HG03060 (cell line): ENCODE results near the gene PDRG1.
"Not testable (repeated sequence)": the region's sequence is repeated elsewhere in the genome, so short reads cannot be mapped to it uniquely, and the experiment has no call there.

Experiments used
- ATAC-seq: cut with Tn5 transposase; IDR thresholded peaks from one replicate; pipeline ENCODE4 v1.9.1; 2021; ENCODE audit warnings: low read depth, moderate number of reproducible peaks; ENCODE audit not compliant: unreplicated experiment

PDRG1 gene

DNA sequence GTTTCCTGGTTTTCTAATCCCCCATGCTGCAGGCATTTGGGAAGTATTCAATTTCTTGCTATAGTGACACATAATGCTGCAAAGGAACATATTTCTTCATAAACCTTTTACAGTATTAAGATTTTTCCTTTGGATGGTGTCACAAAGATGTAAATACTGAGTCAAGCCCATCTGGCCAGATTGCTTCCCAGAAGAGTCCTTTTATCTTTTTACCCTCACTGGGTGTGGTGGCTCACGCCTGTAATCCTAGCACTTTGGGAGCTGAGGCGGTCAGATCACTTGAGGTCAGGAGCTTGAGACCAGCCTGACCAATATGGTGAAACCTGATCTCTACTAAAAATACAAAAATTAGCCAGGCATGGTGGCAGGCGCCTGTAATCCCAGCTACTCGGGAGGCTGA lies 22.2 kb downstream of the PDRG1 start:
- not testable (repeated sequence) for ATAC-seq

DNA sequence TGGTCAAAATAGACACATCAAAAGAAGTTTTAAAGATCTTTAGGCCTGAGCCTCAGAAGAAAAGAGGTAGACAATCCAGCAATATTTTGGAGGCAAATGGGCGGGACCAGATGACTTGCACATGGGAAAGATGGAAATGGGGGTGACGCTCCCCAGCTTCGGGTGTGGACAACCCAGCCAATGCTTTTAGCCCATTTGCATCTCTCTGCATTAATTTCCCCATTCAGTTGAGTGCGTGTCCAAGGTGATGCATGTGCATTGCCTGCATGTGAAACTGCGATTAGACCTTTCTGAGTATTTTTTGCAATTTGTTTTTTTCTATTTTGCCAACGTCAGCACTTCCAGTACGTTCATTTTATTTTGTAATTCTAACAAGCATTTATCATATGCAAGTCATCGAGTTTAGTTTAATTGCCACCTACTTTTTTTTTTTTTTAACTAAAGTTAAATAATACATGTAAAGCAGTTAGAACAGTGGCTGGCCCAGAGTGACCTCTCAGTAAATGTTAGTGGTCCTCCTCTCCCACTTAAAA lies 24.2 kb downstream of the PDRG1 start:
- ATAC-seq: no peak

DNA sequence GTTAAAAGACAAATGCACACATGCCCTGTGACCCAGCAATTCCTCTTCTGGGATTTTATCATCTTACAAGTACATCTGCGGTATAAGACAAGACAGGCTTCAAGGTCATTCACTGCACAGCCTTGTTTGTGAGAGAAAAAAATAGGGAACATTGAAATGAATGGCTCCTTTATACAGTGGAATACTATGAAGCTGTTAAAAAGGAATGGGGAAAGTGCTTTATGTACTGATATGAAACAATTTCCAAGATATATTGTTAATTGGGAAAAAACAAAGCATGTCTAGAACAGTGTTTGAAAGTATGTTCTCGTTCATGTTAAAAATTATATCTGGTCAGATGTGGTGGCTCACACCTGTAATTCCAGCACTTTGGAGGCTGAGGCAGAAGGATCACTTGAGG lies 25.4 kb downstream of the PDRG1 start:
- ATAC-seq: no peak

DNA sequence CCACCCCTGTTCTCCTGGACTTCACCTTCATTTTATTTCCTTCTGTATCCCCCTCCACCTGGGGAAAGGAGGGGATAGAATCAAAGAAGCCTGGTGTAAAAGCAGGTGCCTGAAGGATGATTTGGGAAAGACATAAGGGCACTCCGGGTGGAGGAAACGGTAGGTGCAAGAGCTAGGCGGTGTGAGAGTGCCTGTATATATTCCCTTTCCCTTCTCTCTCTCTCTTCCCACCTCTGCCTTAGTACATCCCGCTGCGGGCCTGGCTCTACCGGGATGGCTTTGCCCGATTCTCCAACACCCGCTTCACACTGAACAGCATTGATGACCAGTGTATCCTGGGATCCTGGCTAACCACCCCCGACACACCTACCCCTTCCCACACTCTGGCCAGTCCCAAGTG lies 26.2 kb downstream of the PDRG1 start:
- ATAC-seq: no peak

DNA sequence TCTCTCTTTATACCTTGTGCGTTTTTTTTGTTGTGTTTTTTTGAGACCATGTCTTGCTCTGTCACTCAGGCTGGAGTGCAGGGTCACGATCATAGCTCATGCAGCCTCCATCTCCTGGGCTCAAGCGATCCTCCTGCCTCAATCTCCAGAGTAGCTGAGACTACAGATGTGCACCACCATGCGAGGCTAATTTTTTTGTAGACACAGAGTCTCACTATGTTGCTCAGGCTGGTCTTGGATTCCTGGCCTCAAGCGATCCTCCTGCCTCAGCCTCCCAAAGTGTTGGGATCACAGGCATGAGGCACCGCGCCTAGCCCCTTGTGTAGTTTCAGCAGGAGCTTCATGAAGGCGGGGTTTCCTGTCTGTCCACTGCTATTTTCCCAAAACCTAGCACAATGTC lies 27.3 kb downstream of the PDRG1 start:
- no peak for ATAC-seq

DNA sequence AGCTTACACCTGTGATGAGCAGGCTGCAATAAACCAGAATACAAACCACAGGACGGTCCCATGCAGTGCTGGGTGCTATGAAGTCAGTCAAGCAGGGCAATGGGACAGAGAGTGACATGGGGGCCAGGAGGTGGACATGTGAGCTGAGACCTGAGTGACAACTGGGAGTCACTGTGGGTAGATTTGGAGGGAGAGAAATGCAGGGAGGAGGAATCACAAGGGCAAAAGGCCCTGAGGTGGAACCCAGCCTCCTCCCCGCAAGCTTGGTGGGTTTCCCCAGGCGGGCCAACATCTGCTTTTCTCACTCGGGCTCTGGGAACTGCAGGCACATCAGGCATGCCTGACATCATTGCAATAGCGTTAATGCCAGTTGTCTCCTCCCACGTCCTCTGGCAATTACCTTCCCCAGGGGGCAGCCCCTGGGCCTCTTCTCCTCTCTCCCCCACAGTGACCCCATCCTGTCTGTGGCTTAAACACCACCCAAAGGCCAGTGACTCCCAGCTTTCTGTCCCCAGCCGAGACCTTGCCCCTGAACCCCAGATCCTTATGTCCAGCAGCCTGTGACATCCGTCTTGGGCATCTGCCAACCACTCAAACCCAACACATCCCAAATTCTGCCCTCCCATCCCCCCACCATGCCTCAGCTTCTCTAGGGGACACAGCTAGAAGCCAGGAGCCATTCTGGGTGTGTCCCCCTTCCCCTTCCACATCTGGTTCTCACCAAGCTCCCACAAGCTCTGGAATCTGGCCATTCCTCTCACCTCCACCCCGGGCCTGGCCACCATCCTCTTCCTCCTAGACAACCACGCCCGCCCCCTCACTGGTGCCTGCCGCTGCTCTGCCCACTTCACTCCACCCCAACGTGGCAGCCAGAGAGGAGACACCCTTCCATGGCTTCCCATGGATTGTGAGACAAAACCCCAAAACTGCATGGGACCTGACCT lies 28.2 kb downstream of the PDRG1 start:
- ATAC-seq: no peak

DNA sequence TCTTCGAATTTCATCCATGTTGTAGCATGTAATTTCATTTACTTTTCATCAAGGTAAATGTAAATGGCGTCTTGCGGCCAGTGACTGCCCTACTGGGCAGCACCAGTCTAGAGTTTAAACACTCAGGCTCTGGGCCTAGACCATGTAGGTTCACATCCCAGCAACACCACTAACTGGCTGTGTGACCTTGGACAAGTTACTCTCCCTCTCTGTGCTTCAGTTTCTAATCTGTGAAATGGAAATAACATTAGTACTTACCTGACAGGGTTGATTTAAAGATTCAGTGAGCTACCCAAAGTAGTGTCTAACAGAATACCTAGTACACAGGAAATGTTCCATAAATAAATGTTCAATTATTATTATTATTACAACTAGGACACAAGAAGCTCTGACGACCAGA lies 29.3 kb downstream of the PDRG1 start:
- no peak for ATAC-seq

DNA sequence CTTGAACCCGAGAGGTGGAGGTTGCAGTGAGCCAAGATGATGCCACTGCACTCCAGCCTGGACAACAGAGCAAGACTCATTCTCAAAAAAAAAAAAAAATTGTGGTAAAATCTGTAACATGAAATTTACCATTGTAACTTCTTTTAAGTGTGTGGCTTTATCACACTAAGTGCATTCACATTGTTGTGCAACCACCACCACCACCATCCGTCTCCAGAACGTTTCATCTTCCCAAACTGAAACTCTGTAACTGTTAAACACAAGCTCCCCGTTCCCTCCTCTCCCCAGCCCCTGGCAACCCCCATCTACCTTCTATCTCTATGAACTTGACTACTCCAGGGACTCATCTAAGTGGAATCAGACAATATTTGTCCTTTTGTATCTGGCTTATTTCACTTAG lies 29.7 kb downstream of the PDRG1 start:
- ATAC-seq: no peak

DNA sequence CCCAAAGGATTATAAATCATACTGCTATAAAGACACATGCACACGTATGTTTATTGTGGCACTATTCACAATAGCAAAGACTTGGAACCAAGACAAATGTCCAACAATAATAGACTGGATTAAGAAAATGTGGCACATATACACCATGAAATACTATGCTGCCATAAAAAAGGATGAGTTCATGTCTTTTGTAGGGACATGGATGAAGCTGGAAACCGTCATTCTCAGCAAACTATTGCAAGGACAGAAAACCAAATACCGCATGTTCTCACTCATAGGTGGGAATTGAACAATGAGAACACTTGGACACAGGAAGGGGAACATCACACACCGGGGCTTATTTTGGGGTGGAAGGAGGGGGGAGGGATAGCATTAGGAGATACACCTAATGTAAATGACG lies 30.4 kb downstream of the PDRG1 start:
- ATAC-seq: not testable (repeated sequence)

DNA sequence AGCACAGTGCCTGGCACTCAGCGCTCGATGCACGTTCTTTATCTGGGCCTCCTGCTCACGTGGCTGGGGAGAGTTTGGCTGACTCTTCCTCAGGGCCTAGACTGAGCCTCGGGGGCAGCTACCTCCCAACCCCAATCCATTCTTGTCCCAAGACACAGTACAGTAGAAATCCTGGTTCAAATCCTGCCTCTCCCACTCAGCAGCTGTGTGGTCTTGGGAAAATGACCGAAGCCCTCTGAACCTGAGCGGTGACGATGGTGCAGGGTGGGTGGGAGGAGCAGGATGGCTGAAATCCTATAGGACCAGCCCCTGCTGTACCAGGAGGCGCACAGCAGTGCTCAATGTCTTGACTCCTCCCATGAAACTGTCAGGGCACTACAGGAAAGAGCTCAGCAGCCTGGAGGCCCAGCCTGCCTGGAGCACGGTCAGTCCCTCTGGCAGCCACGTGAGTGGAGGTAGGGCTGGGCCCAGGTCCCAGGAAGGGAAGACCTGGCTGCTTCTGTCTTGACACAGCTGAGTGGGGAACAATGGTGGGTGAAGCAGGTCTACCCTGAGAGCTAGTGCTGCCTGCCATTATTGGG lies 31.5 kb downstream of the PDRG1 start:
- no peak for ATAC-seq

DNA sequence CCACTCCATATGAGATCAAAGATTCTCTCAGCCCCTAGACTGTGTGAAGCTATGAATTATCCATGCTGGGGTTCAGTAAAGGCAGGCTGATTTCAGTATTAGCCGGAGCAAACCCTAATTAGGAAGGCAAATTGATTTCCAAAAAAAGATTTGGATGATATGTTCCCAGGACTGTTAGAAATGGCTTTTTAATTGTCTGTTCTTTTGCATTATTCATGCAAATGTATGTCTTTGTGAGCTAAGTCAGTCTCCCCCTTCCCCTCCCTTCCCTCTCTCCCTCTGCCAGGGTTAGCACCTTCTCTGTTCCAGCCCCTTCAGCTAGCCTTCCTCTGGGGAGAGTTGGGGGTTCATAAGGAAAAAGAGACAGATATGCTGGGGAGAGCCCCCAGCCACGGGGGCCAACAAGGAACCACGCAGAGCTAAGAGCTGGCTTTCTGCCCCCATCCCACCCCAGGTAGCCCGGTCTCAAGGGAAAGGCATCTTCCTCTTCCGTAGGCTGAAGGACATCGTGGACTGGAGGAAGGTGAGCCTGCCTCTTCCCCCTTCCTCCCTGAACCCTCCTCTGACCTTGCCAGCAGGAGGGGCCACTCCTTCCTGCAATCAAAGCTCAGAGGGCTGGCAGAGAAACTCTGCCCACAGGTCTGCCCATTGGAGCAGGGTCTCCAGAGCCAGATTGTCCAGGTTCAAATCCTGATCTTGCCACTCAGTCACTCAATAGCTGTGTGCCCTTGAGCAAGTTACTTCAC lies 32.3 kb downstream of the PDRG1 start:
- ATAC-seq: no peak

DNA sequence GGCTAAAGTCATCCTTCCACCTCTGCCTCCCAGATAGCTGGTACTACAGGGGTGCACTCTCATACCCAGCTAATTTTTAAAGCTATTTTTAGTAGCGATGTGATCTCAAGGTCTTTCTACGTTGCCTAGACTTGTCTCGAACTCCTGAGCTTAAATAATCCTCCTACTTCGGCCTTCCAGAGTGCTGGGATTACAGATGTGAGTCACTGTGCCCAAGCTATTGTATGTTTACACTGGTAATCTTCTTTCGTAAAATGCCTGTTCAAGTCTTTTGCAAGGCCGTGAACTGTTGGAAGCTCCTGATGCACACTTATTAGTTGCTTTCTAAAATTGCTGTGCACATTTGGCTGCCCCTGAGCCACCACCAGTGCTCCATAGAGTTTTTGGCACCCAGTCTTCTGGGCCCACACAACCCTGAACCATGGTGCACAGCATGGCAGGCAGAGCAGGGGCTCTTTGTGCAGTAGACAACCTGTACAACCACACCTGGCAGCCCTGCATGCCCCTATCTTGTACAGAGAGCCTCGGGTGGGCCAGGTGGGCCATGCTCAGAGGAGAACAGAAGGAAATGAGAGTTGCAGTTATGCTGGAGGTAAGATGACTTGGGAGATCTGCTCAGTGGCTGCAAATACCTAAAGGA lies 33.3 kb downstream of the PDRG1 start:
- ATAC-seq: no peak

DNA sequence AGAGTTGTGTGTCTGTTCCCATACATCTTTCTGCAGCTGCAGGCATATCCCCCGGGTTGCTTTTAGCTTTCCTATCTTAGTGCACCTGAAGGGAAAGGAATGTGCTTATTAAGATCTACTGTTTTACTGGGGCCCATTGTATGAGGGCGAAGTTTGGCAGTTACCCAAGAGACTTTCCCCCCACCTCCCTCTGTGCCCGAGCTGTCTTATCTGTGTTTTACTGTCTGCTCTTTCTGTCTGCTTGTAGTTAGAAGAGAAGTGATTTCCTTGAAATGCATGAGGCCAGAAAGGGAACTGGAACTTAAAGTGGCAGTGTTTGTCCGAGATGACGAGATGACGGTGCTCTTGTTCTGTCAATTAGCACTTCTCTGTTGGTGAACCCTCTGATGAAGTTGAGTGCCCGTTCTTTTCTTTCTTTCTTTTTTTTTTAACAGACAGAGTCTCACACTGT lies 33.9 kb downstream of the PDRG1 start:
- not testable (repeated sequence) for ATAC-seq

DNA sequence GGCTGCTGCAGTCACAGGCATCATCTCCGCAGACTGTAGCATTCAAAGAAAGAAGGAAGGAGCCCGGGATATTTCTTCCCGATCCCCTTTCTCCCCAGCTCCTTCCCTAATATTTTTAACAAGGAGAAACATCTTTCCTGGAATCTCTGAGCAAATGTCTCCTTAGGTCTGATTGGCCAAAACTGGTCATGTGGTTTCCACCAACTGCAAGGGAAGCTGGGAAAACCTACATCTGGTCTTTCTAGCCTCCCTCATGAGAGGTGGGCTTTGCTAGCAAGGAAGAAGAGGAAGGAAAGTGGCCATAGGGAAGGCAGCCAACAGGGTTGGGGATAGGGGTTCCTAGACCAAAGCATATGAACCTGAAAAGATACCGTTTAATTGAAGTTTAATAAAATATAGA lies 35.1 kb downstream of the PDRG1 start:
- no peak for ATAC-seq

DNA sequence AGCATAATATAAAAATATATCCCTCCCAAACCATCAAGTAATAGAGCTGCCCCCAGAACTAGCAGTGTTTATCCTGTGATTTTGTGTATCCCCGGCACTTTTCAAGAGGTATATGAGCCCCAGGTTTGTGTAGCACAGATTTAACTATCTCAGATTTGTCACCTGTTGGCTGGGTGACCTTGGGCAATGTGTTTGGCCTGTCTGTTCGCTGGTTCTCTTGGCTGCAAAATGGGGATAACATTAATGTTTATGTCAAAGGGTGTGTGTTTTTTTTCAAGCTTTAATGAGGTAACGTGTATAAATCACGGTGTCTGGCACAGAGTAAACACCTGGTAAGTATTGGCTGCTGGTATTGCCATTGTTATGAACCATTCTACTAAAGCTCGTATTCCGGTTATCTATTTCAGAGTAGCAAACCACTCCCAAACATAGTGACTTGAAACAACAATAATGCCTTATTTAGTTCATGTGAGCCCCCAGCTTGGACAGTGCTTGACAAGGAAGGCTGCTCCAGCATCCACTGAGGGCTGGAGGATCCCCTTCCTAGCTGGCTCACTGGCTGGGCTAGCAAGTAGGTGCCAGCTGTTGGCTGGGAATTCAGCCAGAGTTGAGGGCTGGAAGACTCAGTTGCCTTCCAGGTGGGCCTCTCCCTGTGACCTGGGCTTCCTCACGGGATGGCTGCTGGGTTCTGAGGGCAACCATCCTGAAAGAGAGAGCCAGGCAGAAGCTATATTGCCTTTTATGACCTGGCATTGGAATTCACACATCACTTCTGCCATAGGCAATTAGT lies 36.2 kb downstream of the PDRG1 start:
- ATAC-seq: no peak

DNA sequence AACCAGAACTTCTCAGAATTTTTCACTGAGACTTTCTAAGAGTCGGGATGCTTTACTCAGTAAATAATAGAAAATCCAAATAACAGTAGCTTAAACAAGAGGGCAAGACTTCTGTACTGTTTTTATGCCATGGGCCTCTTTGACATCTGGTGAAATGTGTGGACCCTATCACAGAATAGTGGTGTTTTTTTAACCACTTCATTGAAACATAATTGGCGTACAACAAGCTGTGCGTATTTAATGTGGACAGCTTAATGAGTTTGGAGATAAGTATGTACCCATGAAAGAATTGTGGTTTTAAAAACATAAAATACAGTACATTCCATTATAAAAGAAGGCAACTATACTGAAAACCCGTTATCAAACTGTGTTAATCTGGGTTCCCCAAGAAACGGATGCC lies 37.7 kb downstream of the PDRG1 start:
- no peak for ATAC-seq

DNA sequence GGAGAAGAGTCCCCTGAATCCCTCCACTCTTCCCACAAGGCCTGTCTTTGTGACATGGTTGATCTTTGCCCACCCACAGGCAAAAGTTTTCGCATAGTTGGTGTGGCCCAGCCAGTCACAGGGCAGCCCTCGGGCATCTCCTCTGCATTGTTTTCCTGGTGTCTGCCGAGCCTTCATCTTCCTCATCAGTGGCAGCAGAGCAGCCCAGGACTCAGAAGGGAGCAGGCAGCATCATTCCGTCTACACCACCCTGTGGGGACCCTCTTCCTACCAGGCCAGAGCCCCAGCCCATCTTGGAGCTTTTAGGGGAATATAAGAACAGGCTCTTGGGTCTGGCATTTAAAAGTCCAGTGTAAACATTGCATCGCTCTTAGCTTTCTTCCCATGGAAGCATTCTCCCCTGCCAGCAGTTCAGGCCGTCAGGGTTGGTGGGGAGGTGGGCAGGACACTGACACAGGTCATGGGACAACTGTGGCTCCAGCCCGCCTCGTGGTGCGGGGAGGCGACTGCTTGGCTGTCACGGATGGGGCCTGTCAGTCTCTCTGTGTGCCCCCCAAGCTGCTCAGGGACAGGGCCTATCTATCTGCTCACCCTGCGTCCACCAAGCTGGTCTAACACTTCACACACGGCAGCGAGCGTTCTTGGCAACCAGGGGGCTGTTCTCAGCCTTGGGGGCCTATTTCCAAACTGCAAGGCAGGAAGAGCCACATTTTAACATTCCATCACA lies 38.3 kb downstream of the PDRG1 start:
- no peak for ATAC-seq

DNA sequence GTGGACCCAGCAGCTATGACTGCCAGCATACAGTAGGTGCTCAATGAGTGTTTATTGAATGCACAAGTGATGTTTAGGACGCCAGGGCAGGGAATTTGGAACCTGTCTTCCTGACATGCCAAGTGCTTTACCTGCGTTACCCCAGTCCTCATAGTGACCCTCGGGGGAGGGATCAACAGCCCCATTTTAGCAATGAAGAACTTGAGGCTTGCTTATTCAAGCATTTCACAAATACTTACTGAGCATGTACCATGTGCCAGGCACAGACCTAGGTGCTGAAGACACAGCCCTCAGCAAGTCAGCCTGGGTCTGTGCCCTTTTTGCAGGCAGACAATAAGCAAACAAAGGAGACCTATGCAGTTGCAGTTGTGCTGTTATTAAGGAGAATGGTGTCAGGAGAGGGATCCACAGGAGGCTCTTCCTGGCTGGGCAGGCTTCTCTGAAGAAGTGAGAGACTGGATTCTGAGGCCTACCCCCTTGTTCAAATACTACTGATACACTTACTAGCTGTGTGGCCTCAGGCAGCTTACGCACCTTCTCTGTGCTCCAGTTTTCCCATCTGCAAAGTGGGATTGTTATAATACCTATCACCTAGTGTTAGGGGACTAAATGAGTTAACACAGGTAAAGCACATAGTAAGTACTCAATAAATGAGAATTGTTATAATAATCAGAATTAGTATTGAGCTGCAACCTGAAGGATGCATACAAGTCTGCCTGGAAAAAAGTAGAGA lies 41.6 kb downstream of the PDRG1 start:
- no peak for ATAC-seq
